B cell (primary cell): Measurements from ENCODE around the gene ZSWIM3.

Experiments
- CTCF ChIP-seq: fragments of 200-600 bp; IDR thresholded peaks from one replicate; pipeline ENCODE4 v1.8.0; 2022; ENCODE audit warnings: antibody characterized with exemption, mild to moderate bottlenecking
- EZH2 ChIP-seq: IDR thresholded peaks from 2 replicates; pipeline ENCODE4 v1.6.1; 2012; ENCODE audit warnings: borderline replicate concordance, low read depth, mild to moderate bottlenecking, moderate library complexity, low read length; ENCODE audit not compliant: insufficient read depth, poor library complexity, severe bottlenecking

GRCh38 chr20:45918779-45919537 is 61.5 kb downstream of the ZSWIM3 start:
- TF ChIP-seq CTCF (no peak), EZH2 (no peak)
